Mononuclear cell (primary cell): Measurements from ENCODE around the gene DNER. TPM values are rescaled to one million over a fixed set of nuclear protein-coding genes. Genes with fewer than 3 reads are reported as not detected.

ENCODE experiments used
- H3K27me3 ChIP-seq: 2 replicates; pipeline ENCODE4 v1.6.0; 2011; ENCODE audit warnings: low read length, control low read depth; ENCODE audit not compliant: insufficient read depth
- H3K4me1 ChIP-seq: 2 replicates; pipeline ENCODE4 v1.5.1; 2011; ENCODE audit warnings: mild to moderate bottlenecking, low read length, control low read depth; ENCODE audit not compliant: insufficient read depth
- H3K4me3 ChIP-seq: 2 replicates; pipeline ENCODE4 v1.5.1; 2011; ENCODE audit warnings: mild to moderate bottlenecking, low read length, moderate library complexity
- H3K9me3 ChIP-seq: 2 replicates; pipeline ENCODE4 v1.5.1; 2011; ENCODE audit warnings: low read depth, mild to moderate bottlenecking, control low read depth, low read length
- total RNA-seq: library from RNA; depleted of rRNA; stranded (reverse); fragments of >200 nt; gene quantifications from one replicate; pipeline ENCODE4 v1.2.3, GENCODE V29; 2012

Gene DNER
- total RNA-seq, 1 donor, result 0.21 TPM

DNA sequence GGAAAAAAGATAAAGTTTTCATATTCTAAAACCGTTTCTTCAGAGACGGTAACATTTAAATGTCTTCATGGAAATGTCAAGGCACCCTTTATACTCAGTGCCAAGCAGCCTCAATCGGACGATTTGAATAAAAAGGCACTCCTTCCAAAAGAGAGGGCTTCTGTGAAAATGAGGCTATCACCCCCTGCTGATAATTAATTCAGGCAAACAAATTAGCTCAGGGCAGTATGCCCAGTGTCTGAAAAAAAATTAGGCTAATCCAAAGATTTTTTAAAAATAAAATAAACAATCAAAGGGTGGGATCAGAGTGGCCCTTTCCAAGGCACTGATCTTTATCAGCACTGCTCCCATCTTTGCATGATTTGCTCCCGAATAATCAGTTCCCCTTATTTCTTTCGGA is 292.3 kb downstream of the DNER start:
- Histone ChIP-seq H3K4me3 (no peak overlapping the region), H3K9me3 (no peaks in the 10 kb centered on the region), H3K4me1 (peaks cover 14% of the 10 kb centered on the region), H3K27me3 (no peaks in the 10 kb centered on the region)

DNA sequence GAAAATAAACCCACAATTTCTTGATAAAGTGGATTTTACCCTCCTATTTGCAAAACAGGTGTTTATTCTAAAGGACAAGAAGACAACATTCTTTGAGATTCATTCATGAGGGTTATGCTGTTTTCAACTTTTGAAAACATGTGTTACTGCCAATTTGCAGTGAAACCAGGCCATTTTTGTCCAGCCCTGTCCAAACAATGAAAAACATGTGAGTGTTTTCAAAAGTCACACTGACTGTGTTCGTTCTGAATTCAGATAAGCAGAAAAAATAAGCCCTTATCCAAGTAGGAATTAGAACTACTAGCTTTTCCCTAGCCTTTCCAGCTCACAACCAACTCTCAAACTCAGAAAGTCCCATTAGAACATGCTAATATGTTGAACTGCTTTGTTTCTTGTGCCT is 295.2 kb downstream of the DNER start:
- peaks cover 42% of the 10 kb centered on the region for H3K4me1 ChIP-seq
- no peaks in the 10 kb centered on the region for H3K9me3 ChIP-seq
- no peak overlapping the region for H3K4me3 ChIP-seq
- no peaks in the 10 kb centered on the region for H3K27me3 ChIP-seq

DNA sequence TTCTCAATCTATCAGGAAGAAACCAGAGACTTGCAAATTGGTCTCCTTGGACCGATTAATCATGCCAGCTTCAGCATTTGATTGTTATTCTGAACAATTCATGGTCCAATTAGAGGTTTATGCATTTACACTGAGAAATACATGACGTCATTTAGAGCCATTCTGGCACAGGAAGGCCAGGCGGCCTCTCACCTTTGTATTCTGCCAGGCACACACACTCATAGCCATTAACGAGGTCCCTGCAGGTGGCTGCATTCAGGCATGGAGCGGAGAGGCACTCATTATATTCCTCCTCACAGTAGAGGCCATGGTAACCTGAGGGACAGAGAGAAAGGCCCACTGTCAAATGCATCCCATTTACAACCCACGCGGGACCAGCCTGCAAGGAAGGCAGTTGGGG is 296.4 kb downstream of the DNER start:
- Histone ChIP-seq H3K27me3 (no peaks in the 10 kb centered on the region), H3K9me3 (no peaks in the 10 kb centered on the region), H3K4me1 (peaks cover 46% of the 10 kb centered on the region), H3K4me3 (no peak overlapping the region)

GRCh38 chr2:229417176-229417575 is 297.2 kb downstream of the DNER start:
- H3K4me1 ChIP-seq, result peaks cover 46% of the 10 kb centered on the region
- H3K4me3 ChIP-seq, result no peak overlapping the region
- no peaks in the 10 kb centered on the region for H3K9me3 ChIP-seq
- H3K27me3 ChIP-seq, result no peaks in the 10 kb centered on the region

GRCh38 chr2:229416116-229416694 is 298.1 kb downstream of the DNER start:
- Histone ChIP-seq H3K4me3 (no peak overlapping the region), H3K9me3 (no peaks in the 10 kb centered on the region), H3K4me1 (peaks cover 46% of the 10 kb centered on the region)

GRCh38 chr2:229414631-229415030 is 299.7 kb downstream of the DNER start:
- no peaks in the 10 kb centered on the region for H3K27me3 ChIP-seq
- H3K9me3 ChIP-seq, result no peaks in the 10 kb centered on the region
- H3K4me1 ChIP-seq, result peaks cover 51% of the 10 kb centered on the region
- no peak overlapping the region for H3K4me3 ChIP-seq

More at GRCh38 chr2:229416116-229416694, 298.1 kb downstream of the DNER start:
- no peaks in the 10 kb centered on the region for H3K27me3 ChIP-seq

- Histone ChIP-seq H3K27me3 (no peaks in the 10 kb centered on the region), H3K4me1 (peaks cover 63% of the 10 kb centered on the region), H3K4me3 (no peak overlapping the region), H3K9me3 (no peaks in the 10 kb centered on the region)
These were observed 301.7 kb downstream of the DNER start for GRCh38 chr2:229412686-229413085.

DNA sequence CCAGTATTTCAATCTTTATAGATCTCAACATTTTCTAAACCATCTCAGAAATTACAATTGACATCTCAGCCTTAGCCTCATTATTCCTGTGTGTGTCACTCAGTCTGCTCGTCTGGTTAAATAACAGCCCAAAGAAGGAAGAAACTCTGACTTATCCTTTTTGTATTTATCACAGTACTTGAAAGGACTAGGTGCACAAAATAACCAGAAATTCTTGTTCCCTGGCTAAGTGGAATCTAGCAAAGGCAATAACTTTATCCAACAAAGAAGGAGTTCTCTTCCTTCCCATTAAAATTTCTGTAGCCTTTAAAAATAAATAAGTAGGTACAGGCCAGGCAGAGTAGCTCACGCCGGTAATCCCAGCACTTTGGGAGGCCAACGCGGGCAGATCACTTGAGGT is 303.4 kb downstream of the DNER start:
- no peaks in the 10 kb centered on the region for H3K9me3 ChIP-seq
- no peak overlapping the region for H3K4me3 ChIP-seq
- H3K27me3 ChIP-seq, result no peaks in the 10 kb centered on the region
- H3K4me1 ChIP-seq, result peaks cover 53% of the 10 kb centered on the region

GRCh38 chr2:229410264-229410663 is 304.1 kb downstream of the DNER start:
- Histone ChIP-seq H3K27me3 (no peaks in the 10 kb centered on the region), H3K4me3 (no peak overlapping the region), H3K9me3 (no peaks in the 10 kb centered on the region), H3K4me1 (peaks cover 46% of the 10 kb centered on the region)

- H3K9me3 ChIP-seq, result no peaks in the 10 kb centered on the region
- H3K4me3 ChIP-seq, result no peak overlapping the region
- H3K4me1 ChIP-seq, result peaks cover 41% of the 10 kb centered on the region
- H3K27me3 ChIP-seq, result no peaks in the 10 kb centered on the region
These were observed 304.6 kb downstream of the DNER start for GRCh38 chr2:229409751-229410181.

GRCh38 chr2:229408962-229409361 is 305.4 kb downstream of the DNER start:
- Histone ChIP-seq H3K27me3 (no peaks in the 10 kb centered on the region), H3K4me1 (peaks cover 33% of the 10 kb centered on the region), H3K4me3 (no peak overlapping the region)

GRCh38 chr2:229408356-229408755 is 306.0 kb downstream of the DNER start:
- Histone ChIP-seq H3K9me3 (no peaks in the 10 kb centered on the region), H3K27me3 (no peaks in the 10 kb centered on the region), H3K4me3 (no peak overlapping the region), H3K4me1 (peaks cover 31% of the 10 kb centered on the region)

More at GRCh38 chr2:229408962-229409361, 305.4 kb downstream of the DNER start:
- H3K9me3 ChIP-seq, result no peaks in the 10 kb centered on the region

DNA sequence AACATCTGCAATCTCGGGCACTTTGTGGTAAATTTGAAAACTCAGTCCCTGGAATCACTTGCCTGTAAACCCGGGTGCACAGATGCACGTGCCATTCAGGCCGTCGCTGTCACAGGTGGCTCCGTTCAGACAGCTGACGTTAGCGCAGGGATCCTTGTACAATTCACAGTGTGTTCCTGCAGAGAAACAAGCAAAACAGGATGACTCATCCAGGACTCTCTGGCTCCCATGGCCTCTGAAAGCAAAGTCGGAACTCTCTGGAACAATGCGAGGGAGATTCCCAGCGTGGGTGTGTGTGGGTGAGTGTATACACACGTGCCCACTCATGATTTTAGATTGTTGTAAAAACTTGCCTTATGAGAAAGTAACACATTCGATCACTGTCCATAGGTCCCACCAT is 307.2 kb downstream of the DNER start:
- H3K27me3 ChIP-seq, result no peaks in the 10 kb centered on the region
- H3K9me3 ChIP-seq, result no peaks in the 10 kb centered on the region
- no peak overlapping the region for H3K4me3 ChIP-seq
- peaks cover 31% of the 10 kb centered on the region for H3K4me1 ChIP-seq

- Histone ChIP-seq H3K9me3 (no peaks in the 10 kb centered on the region), H3K4me1 (peaks cover 38% of the 10 kb centered on the region), H3K27me3 (no peaks in the 10 kb centered on the region), H3K4me3 (no peak overlapping the region)
These were observed 308.6 kb downstream of the DNER start for GRCh38 chr2:229405796-229406195.

DNA sequence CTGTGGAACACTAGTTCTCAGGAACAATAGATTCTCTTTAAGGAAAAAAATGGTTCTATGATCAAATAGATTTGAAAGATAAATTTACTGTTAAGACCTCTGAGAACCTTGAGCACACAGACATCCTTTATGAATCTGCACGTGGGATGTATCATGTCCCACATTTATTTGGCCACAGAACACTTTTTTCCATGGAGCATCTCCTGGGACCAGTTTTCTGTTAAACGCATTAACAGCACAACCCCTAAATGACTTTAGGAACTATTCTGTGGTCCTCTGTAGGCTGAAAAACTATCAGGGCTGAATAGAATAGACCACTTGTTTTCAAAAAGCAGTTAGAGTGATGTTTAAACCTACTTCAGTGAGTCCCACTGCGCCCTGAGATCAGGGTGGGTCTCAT is 311.1 kb downstream of the DNER start:
- H3K27me3 ChIP-seq, result no peaks in the 10 kb centered on the region
- H3K4me3 ChIP-seq, result no peak overlapping the region
- H3K9me3 ChIP-seq, result no peaks in the 10 kb centered on the region

GRCh38 chr2:229401171-229401865 is 313.0 kb downstream of the DNER start:
- Histone ChIP-seq H3K4me3 (no peak overlapping the region), H3K9me3 (peaks cover 8% of the 10 kb centered on the region), H3K4me1 (peaks cover 7% of the 10 kb centered on the region), H3K27me3 (no peaks in the 10 kb centered on the region)

More for the DNA sequence above, 311.1 kb downstream of the DNER start:
- H3K4me1 ChIP-seq, result peaks cover 19% of the 10 kb centered on the region
